Neuronal stem cell (in vitro differentiated cells): ENCODE results near the gene FOXO1.

ENCODE experiments used
- DNase-seq: peaks from one replicate; pipeline ENCODE4 v3.0.0-alpha.2; 2013; ENCODE audit warnings: low spot score
- H2AFZ ChIP-seq: one replicate; pipeline ENCODE4 v1.6.1; 2013; ENCODE audit warnings: mild to moderate bottlenecking, low read length, inconsistent platforms
- H2AK5ac ChIP-seq: 2 replicates; pipeline ENCODE4 v1.6.1; 2013; ENCODE audit warnings: low read depth, mild to moderate bottlenecking, inconsistent platforms, low read length, moderate library complexity, mixed read lengths
- H2BK120ac ChIP-seq: 2 replicates; pipeline ENCODE4 v1.6.1; 2013; ENCODE audit warnings: low read depth, mild to moderate bottlenecking, inconsistent platforms, low read length, moderate library complexity, mixed read lengths
- H2BK12ac ChIP-seq: one replicate; pipeline ENCODE4 v1.6.1; 2013; ENCODE audit warnings: low read length, inconsistent platforms
- H2BK15ac ChIP-seq: 2 replicates; pipeline ENCODE4 v1.6.1; 2013; ENCODE audit warnings: mild to moderate bottlenecking, low read length, inconsistent platforms, mixed read lengths
- H2BK5ac ChIP-seq: one replicate; pipeline ENCODE4 v1.6.1; 2013; ENCODE audit warnings: inconsistent platforms, mild to moderate bottlenecking, low read length, moderate library complexity
- H3K14ac ChIP-seq: one replicate; pipeline ENCODE4 v1.6.1; 2013; ENCODE audit warnings: low read length, inconsistent platforms
- H3K18ac ChIP-seq: 2 replicates; pipeline ENCODE4 v1.6.1; 2013; ENCODE audit warnings: low read length, inconsistent platforms
- H3K23ac ChIP-seq: 2 replicates; pipeline ENCODE4 v1.6.1; 2013; ENCODE audit warnings: low read depth, mild to moderate bottlenecking, mixed read lengths, low read length, inconsistent platforms; ENCODE audit not compliant: poor library complexity
- H3K27ac ChIP-seq: replicated peaks from 3 replicates; pipeline ENCODE4 v1.5.1; 2013; ENCODE audit warnings: low read length, inconsistent platforms
- H3K27me3 ChIP-seq, 3 experiments: 2 replicates each; pipeline ENCODE4 v1.6.1; 2013; ENCODE audit warnings: low read length in 3 of 3, mild to moderate bottlenecking in 2 of 3, inconsistent platforms in 1 of 3, low read depth in 1 of 3, mixed read lengths in 1 of 3, moderate library complexity in 1 of 3; ENCODE audit not compliant: control insufficient read depth in 3 of 3, insufficient read depth in 3 of 3
- H3K36me3 ChIP-seq, 2 donors: replicated peaks in 1 of 2; 2 replicates each; pipeline ENCODE4 v1.6.1; 2013; ENCODE audit warnings: low read length in 2 of 2; ENCODE audit not compliant: control insufficient read depth in 2 of 2, insufficient read depth in 2 of 2
- H3K4ac ChIP-seq: 2 replicates; pipeline ENCODE4 v1.6.1; 2013; ENCODE audit warnings: inconsistent platforms, mild to moderate bottlenecking, low read length, moderate library complexity
- H3K4me1 ChIP-seq, 2 donors: 1 replicate in 1 of 2; 2 replicates in 1 of 2; pipeline ENCODE4 v1.6.1; 2013; ENCODE audit warnings: low read length in 2 of 2, low read depth in 1 of 2; ENCODE audit not compliant: control insufficient read depth in 2 of 2, insufficient read depth in 1 of 2
- H3K4me2 ChIP-seq: one replicate; pipeline ENCODE4 v1.6.1; 2013; ENCODE audit warnings: mild to moderate bottlenecking, low read length, inconsistent platforms; ENCODE audit not compliant: insufficient read depth, poor library complexity, severe bottlenecking
- H3K4me3 ChIP-seq, 2 donors: 2 replicates each; pipeline ENCODE4 v1.5.1; 2013; ENCODE audit warnings: low read length in 2 of 2, mild to moderate bottlenecking in 2 of 2, inconsistent platforms in 1 of 2, moderate library complexity in 1 of 2
- H3K79me1 ChIP-seq: one replicate; pipeline ENCODE4 v1.6.1; 2013; ENCODE audit warnings: low read depth, mild to moderate bottlenecking, inconsistent platforms, low read length, moderate library complexity
- H3K9ac ChIP-seq: one replicate; pipeline ENCODE4 v1.6.1; 2013; ENCODE audit warnings: mild to moderate bottlenecking, low read depth, low read length, inconsistent platforms; ENCODE audit not compliant: poor library complexity
- H3K9me3 ChIP-seq, 2 donors: replicated peaks in 1 of 2; 2 replicates each; pipeline versions ENCODE3 to v1.6.1; 2013; ENCODE audit warnings: low read length in 2 of 2, mild to moderate bottlenecking in 2 of 2, inconsistent platforms in 1 of 2, low read depth in 1 of 2, mixed read lengths in 1 of 2, moderate library complexity in 1 of 2; ENCODE audit not compliant: control insufficient read depth in 2 of 2, insufficient read depth in 1 of 2
- H4K8ac ChIP-seq: one replicate; pipeline ENCODE4 v1.6.1; 2013; ENCODE audit warnings: low read depth, mild to moderate bottlenecking, inconsistent platforms, low read length, moderate library complexity
- H4K91ac ChIP-seq: one replicate; pipeline ENCODE4 v1.6.1; 2013; ENCODE audit warnings: low read length, low read depth, mild to moderate bottlenecking, inconsistent platforms; ENCODE audit not compliant: poor library complexity
- WGBS, 2 donors: extraction: QIAGEN DNeasy Blood & Tissue Kit; methylation state at CpG; one replicate each; pipeline ENCODE4 v1.1.7; 2013; ENCODE audit warnings: missing lambda C conversion rate in 2 of 2, mixed read lengths in 1 of 2; ENCODE audit not compliant: insufficient read length in 2 of 2, insufficient replicate concordance in 1 of 2; ENCODE audit errors: extremely low coverage in 2 of 2; 5-methylcytosine and 5-hydroxymethylcytosine counted together

The FOXO1 gene

GRCh38 chr13:40564342-40565001 is 102.0 kb downstream of the FOXO1 start:
- DNase-seq = no peak
- H3K4me3 ChIP-seq = no peak overlapping the region
- no peak overlapping the region for H3K23ac ChIP-seq
- no CpG with 5 or more reads among the region's 15 CpGs for WGBS, 2 donors
- no peak overlapping the region for H2BK5ac ChIP-seq
- H2BK15ac ChIP-seq = no peak overlapping the region
- H3K4ac ChIP-seq = no peak overlapping the region
- no peak overlapping the region for H4K91ac ChIP-seq
- peak overlapping the region; percentile 42 for H2AK5ac ChIP-seq
- H3K27ac ChIP-seq = no peak overlapping the region
- H2BK12ac ChIP-seq = no peak overlapping the region
- H3K27me3 ChIP-seq = no peaks in the 10 kb centered on the region
- peaks cover under 1 to 13% of the 10 kb centered on the region in 2 donors for H3K36me3 ChIP-seq
- H4K8ac ChIP-seq = no peak overlapping the region
- no peak overlapping the region for H3K9ac ChIP-seq
- H3K79me1 ChIP-seq = peaks cover 3% of the 10 kb centered on the region
- H2BK120ac ChIP-seq = no peak overlapping the region
- peaks cover 0 to 5% of the 10 kb centered on the region in 2 donors for H3K9me3 ChIP-seq
- no peak overlapping the region for H2AFZ ChIP-seq
- peaks cover 2 to 23% of the 10 kb centered on the region in 2 donors for H3K4me1 ChIP-seq
- no peak overlapping the region for H3K4me2 ChIP-seq
- no peak overlapping the region for H3K14ac ChIP-seq
- no peak overlapping the region for H3K18ac ChIP-seq

GRCh38 chr13:40563350-40564125 is 102.9 kb downstream of the FOXO1 start:
- H3K4me1 ChIP-seq = peaks cover 2 to 21% of the 10 kb centered on the region in 2 donors
- no peak overlapping the region for H3K27ac ChIP-seq
- no peak overlapping the region for H3K4me3 ChIP-seq
- H2BK5ac ChIP-seq = no peak overlapping the region
- H3K36me3 ChIP-seq = peaks cover 2 to 22% of the 10 kb centered on the region in 2 donors
- H4K8ac ChIP-seq = no peak overlapping the region
- no peak overlapping the region for H2BK15ac ChIP-seq
- H3K9me3 ChIP-seq = peaks cover 0 to 5% of the 10 kb centered on the region in 2 donors
- H3K27me3 ChIP-seq = no peaks in the 10 kb centered on the region
- H2BK12ac ChIP-seq = no peak overlapping the region
- H3K18ac ChIP-seq = no peak overlapping the region
- no peak overlapping the region for H2BK120ac ChIP-seq
- DNase-seq = no peak
- H4K91ac ChIP-seq = no peak overlapping the region
- WGBS, 2 donors = no CpG with 5 or more reads among the region's 14 CpGs
- H3K14ac ChIP-seq = no peak overlapping the region
- H3K79me1 ChIP-seq = peaks cover 3% of the 10 kb centered on the region
- H2AFZ ChIP-seq = no peak overlapping the region
- H3K4me2 ChIP-seq = no peak overlapping the region
- no peak overlapping the region for H3K4ac ChIP-seq
- no peak overlapping the region for H2AK5ac ChIP-seq
- no peak overlapping the region for H3K23ac ChIP-seq
- no peak overlapping the region for H3K9ac ChIP-seq

DNA sequence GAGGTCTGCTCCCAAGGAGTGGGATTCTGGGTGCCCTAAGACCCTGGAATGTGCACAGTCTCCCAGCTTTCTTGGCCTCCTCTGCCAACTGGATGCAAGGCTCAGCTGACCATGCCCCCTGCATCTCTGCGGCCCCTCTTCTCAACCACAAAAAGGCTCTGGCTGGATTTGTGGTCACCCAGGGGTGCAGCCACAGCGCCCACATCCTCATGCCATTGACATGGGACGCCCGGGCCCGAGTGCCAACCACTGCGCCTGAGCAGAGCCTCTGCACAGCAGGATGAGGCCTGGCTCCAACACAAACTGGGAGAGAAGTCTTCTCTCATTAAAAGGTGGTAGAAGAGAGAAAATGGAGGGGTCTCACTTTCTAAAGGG is 103.5 kb downstream of the FOXO1 start:
- peak overlapping the region; percentile 15 for H3K18ac ChIP-seq
- H3K23ac ChIP-seq = no peak overlapping the region
- DNase-seq = no peak
- H3K4me3 ChIP-seq = no peak overlapping the region
- no peak overlapping the region for H3K14ac ChIP-seq
- H2BK120ac ChIP-seq = no peak overlapping the region
- H2BK5ac ChIP-seq = no peak overlapping the region
- H3K4me2 ChIP-seq = no peak overlapping the region
- H3K36me3 ChIP-seq = peaks cover 2 to 28% of the 10 kb centered on the region in 2 donors
- no peak overlapping the region for H4K91ac ChIP-seq
- H2BK12ac ChIP-seq = no peak overlapping the region
- no peaks in the 10 kb centered on the region for H3K27me3 ChIP-seq
- H3K4me1 ChIP-seq = peaks cover 2 to 18% of the 10 kb centered on the region in 2 donors
- no peak overlapping the region for H4K8ac ChIP-seq
- peaks cover 3% of the 10 kb centered on the region for H3K79me1 ChIP-seq
- H3K9me3 ChIP-seq = peaks cover 0 to 5% of the 10 kb centered on the region in 2 donors
- no peak overlapping the region for H3K4ac ChIP-seq
- no peak overlapping the region for H2AK5ac ChIP-seq
- no CpG with 5 or more reads among the region's 6 CpGs for WGBS, 2 donors
- no peak overlapping the region for H3K27ac ChIP-seq
- no peak overlapping the region for H3K9ac ChIP-seq
- no peak overlapping the region for H2AFZ ChIP-seq
- no peak overlapping the region for H2BK15ac ChIP-seq

- Histone ChIP-seq H2BK12ac (no peak overlapping the region), H3K79me1 (peaks cover 3% of the 10 kb centered on the region), H3K9ac (no peak overlapping the region), H4K8ac (no peak overlapping the region), H3K18ac (no peak overlapping the region), H2AFZ (no peak overlapping the region), H3K23ac (no peak overlapping the region), H3K4me2 (no peak overlapping the region), H3K27me3 (no peaks in the 10 kb centered on the region), H3K9me3 (peaks cover 0 to 5% of the 10 kb centered on the region in 2 donors), H2BK120ac (no peak overlapping the region), H3K4ac (no peak overlapping the region), H3K4me1 (peaks cover 2 to 18% of the 10 kb centered on the region in 2 donors), H3K36me3 (peaks cover 2 to 57% of the 10 kb centered on the region in 2 donors), H2AK5ac (no peak overlapping the region), H3K14ac (no peak overlapping the region), H3K27ac (no peak overlapping the region), H4K91ac (no peak overlapping the region), H2BK15ac (no peak overlapping the region), H3K4me3 (no peak overlapping the region), H2BK5ac (no peak overlapping the region)
- DNase-seq = no peak
- no CpG with 5 or more reads among the region's 9 CpGs for whole genome bisulfite sequencing, 2 donors
Measured at GRCh38 chr13:40559915-40560314, 106.5 kb downstream of the FOXO1 start.
